ENCODE measurements around the gene ILKAP. TPM values are rescaled to one million over a fixed set of nuclear protein-coding genes. Genes with fewer than 3 reads are reported as not detected.
"Not testable (repeated sequence)": the region's sequence is repeated elsewhere in the genome, so short reads cannot be mapped to it uniquely, and the experiment has no call there.

ILKAP gene
- total RNA-seq, 1 experiment from 2014 or later, result 31.6 TPM

DNA sequence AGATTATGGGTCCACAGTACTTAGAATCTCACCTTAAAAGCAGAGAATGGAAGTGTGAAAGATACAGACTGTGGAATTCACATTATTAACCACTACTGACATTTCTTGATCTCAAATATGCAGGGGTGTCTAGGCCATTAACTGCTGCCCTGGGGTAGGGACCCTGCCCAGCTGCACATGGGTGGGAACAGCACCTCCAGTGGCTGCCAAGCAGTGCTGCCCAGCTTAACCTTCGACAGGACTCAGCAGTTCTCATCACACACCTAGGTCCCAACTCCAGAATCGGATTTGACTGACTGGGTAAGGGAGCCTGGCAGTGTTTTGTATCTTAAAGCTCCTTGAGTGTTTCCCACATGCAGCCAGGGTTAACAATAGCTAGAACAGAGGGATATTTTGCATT is 29.8 kb downstream of the ILKAP start:
- Mint-ChIP-seq H3K9me3 (ENCODE audit: unreplicated experiment) (no peaks in the 10 kb centered on the region), H3K27ac (ENCODE audit: unreplicated experiment) (no peak overlapping the region), H3K4me3 (ENCODE audit: unreplicated experiment) (no peak overlapping the region), H3K4me1 (ENCODE audit: low read depth, unreplicated experiment) (no peaks in the 10 kb centered on the region), H3K27me3 (ENCODE audit: insufficient read depth, unreplicated experiment) (no peaks in the 10 kb centered on the region), H3K36me3 (ENCODE audit: insufficient read depth, unreplicated experiment) (peaks cover 45% of the 10 kb centered on the region)
- CTCF ChIA-PET, result no interaction called here
- Histone ChIP-seq H3K9me3 (no peaks in the 10 kb centered on the region), H3K4me3 (ENCODE audit: low read depth, low read length) (no peak overlapping the region), H3K36me3 (ENCODE audit: control insufficient read depth, insufficient read depth, low read length) (no peaks in the 10 kb centered on the region; the same call in 1 of the 2 replicates), H3K27me3 (replicated peaks; ENCODE audit: control insufficient read depth, insufficient read depth, low read length) (no peaks in the 10 kb centered on the region), H3K4me1 (no peaks in the 10 kb centered on the region)
- TF ChIP-seq, protein P1, sequence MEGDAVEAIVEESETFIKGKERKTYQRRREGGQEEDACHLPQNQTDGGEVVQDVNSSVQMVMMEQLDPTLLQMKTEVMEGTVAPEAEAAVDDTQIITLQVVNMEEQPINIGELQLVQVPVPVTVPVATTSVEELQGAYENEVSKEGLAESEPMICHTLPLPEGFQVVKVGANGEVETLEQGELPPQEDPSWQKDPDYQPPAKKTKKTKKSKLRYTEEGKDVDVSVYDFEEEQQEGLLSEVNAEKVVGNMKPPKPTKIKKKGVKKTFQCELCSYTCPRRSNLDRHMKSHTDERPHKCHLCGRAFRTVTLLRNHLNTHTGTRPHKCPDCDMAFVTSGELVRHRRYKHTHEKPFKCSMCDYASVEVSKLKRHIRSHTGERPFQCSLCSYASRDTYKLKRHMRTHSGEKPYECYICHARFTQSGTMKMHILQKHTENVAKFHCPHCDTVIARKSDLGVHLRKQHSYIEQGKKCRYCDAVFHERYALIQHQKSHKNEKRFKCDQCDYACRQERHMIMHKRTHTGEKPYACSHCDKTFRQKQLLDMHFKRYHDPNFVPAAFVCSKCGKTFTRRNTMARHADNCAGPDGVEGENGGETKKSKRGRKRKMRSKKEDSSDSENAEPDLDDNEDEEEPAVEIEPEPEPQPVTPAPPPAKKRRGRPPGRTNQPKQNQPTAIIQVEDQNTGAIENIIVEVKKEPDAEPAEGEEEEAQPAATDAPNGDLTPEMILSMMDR (IDR thresholded peaks at IDR 0.05; ENCODE audit: insufficient read depth in 1 of 2, low read depth in 1 of 2, low read length in 1 of 2, severe bottlenecking in 1 of 2, unreplicated experiment in 1 of 2), result peak in 1 of 2 experiments; percentile 17
- DNase-seq, result no peak
- intact Hi-C loops (cut with micrococcal nuclease; ENCODE audit: unreplicated experiment), result no loop called here
- POLR2A ChIA-PET, result no interaction called here
- no TSS peak for BruUV-seq (replicated peaks)

DNA sequence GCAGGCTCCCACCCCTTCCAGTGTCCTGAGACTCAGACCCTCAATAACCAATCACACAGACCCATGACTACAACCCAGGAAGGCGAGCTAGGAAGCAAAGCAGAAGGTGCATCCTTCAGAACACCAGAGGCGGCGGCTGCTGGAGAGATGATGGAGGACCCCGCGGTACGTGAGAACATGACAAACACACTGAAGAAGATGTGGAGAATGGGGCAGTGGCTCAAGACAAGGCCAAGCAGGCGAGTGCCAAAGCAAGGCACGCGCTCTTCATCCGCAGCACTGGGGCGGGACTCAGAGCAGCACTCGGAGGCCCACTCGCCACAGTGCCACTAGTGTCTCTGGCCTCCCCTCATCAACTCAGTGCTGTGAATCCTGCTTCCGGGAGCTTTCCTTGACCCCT is 31.1 kb downstream of the ILKAP start:
- Histone ChIP-seq H3K36me3 (ENCODE audit: control insufficient read depth, insufficient read depth, low read length) (no peaks in the 10 kb centered on the region; the same call in 1 of the 2 replicates), H3K9me3 (no peaks in the 10 kb centered on the region), H3K27me3 (replicated peaks; ENCODE audit: control insufficient read depth, insufficient read depth, low read length) (no peaks in the 10 kb centered on the region), H3K4me3 (ENCODE audit: low read depth, low read length) (no peak overlapping the region), H3K4me1 (no peaks in the 10 kb centered on the region)
- intact Hi-C loops (cut with micrococcal nuclease; ENCODE audit: unreplicated experiment), result no loop called here
- ChIA-PET POLR2A (no interaction called here), CTCF (no interaction called here)
- H3K4me3 Mint-ChIP-seq (ENCODE audit: unreplicated experiment), result no peak overlapping the region
- TF ChIP-seq, protein P1 (IDR thresholded peaks at IDR 0.05; ENCODE audit: insufficient read depth in 1 of 2, low read depth in 1 of 2, low read length in 1 of 2, severe bottlenecking in 1 of 2, unreplicated experiment in 1 of 2), result no peak
- H3K27ac Mint-ChIP-seq (ENCODE audit: unreplicated experiment), result no peak overlapping the region
- no peak for DNase-seq
- no peaks in the 10 kb centered on the region for H3K9me3 Mint-ChIP-seq (ENCODE audit: unreplicated experiment)
- BruUV-seq (replicated peaks), result no TSS peak
- H3K27me3 Mint-ChIP-seq (ENCODE audit: insufficient read depth, unreplicated experiment), result no peaks in the 10 kb centered on the region
- no peaks in the 10 kb centered on the region for H3K4me1 Mint-ChIP-seq (ENCODE audit: low read depth, unreplicated experiment)
- peaks cover 42% of the 10 kb centered on the region for H3K36me3 Mint-ChIP-seq (ENCODE audit: insufficient read depth, unreplicated experiment)

DNA sequence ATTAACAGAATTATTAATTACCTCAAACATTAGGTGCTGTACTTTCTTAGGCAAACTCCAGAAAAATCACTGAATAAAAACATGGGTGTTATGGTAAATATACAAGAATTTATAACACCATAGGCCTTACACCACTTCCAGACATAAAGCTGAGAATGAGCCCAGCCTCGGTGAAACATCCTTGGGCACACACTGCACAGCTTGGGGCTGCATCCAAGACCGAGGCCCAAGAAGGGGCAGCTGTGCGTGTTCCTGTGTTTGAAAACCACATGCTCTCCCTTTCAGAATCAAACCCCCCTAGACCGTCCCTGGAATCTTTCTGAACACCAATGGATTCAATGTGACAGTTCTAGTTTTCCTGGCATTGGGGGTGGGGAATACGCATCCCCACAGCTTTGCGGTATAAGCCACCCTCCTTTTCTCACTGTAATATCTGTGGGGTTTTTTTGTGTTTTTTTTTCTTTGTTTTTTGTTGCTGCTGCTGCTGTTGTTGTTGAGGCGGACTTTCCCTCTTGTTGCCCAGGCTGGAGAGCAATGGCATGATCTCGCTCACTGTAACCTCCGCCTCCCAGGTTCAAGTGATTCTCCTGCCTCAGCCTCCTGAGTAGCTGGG is 31.8 kb downstream of the ILKAP start:
- no peaks in the 10 kb centered on the region for H3K4me1 ChIP-seq
- H3K36me3 ChIP-seq (ENCODE audit: control insufficient read depth, insufficient read depth, low read length), result no peaks in the 10 kb centered on the region; the same call in 1 of the 2 replicates
- Mint-ChIP-seq H3K27me3 (ENCODE audit: insufficient read depth, unreplicated experiment) (no peaks in the 10 kb centered on the region), H3K9me3 (ENCODE audit: unreplicated experiment) (no peaks in the 10 kb centered on the region), H3K4me3 (ENCODE audit: unreplicated experiment) (no peak overlapping the region), H3K27ac (ENCODE audit: unreplicated experiment) (no peak overlapping the region), H3K36me3 (ENCODE audit: insufficient read depth, unreplicated experiment) (peaks cover 35% of the 10 kb centered on the region), H3K4me1 (ENCODE audit: low read depth, unreplicated experiment) (no peaks in the 10 kb centered on the region)
- no peak overlapping the region for H3K4me3 ChIP-seq (ENCODE audit: low read depth, low read length)
- TF ChIP-seq, protein P1 (IDR thresholded peaks at IDR 0.05; ENCODE audit: insufficient read depth in 1 of 2, low read depth in 1 of 2, low read length in 1 of 2, severe bottlenecking in 1 of 2, unreplicated experiment in 1 of 2), result no peak
- CTCF ChIA-PET, result no interaction called here
- no peaks in the 10 kb centered on the region for H3K27me3 ChIP-seq (replicated peaks; ENCODE audit: control insufficient read depth, insufficient read depth, low read length)
- BruUV-seq (replicated peaks), result no TSS peak
- no peaks in the 10 kb centered on the region for H3K9me3 ChIP-seq
- POLR2A ChIA-PET, result no interaction called here
- no peak for DNase-seq
- intact Hi-C loops (cut with micrococcal nuclease; ENCODE audit: unreplicated experiment), result no loop called here

DNA sequence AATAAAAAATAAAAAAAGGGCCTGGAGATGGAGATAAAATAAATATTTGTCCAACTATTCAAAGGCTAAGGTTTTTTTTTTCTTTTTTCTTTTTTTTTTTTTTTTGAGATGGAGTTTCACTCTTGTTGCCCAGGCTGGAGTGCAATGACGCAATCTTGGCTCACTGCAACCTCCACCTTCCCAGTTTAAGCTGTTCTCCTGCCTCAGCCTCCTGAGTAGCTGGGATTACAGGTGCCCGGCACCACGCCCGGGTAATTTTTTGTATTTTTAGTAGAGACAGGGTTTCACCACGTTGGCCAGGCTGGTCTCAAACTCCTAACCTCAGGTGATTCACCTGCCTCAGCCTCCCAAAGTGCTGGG is 32.4 kb downstream of the ILKAP start:
- H3K27ac Mint-ChIP-seq (ENCODE audit: unreplicated experiment); intact Hi-C loops (cut with micrococcal nuclease; ENCODE audit: unreplicated experiment); DNase-seq; H3K36me3 ChIP-seq (ENCODE audit: control insufficient read depth, insufficient read depth, low read length); H3K4me1 Mint-ChIP-seq (ENCODE audit: low read depth, unreplicated experiment); H3K9me3 Mint-ChIP-seq (ENCODE audit: unreplicated experiment); H3K4me3 ChIP-seq (ENCODE audit: low read depth, low read length); H3K27me3 Mint-ChIP-seq (ENCODE audit: insufficient read depth, unreplicated experiment); CTCF ChIA-PET; POLR2A ChIA-PET; H3K9me3 ChIP-seq; BruUV-seq (replicated peaks); H3K4me3 Mint-ChIP-seq (ENCODE audit: unreplicated experiment); H3K27me3 ChIP-seq (replicated peaks; ENCODE audit: control insufficient read depth, insufficient read depth, low read length); H3K4me1 ChIP-seq: not testable (repeated sequence)
- H3K36me3 Mint-ChIP-seq (ENCODE audit: insufficient read depth, unreplicated experiment), result peaks cover 32% of the 10 kb centered on the region
